Central memory CD8-positive, alpha-beta T cell (primary cell): ENCODE measurements around the gene WNT3A.
A peak's percentile ranks its signal among the peaks of the same experiment; 100 is the strongest.

Experiments
- ATAC-seq: fragments of 150-1000 bp; cut with Tn5 transposase; replicated peaks from 2 replicates; pipeline ENCODE4 v1.10.0; 2022; ENCODE audit warnings: mild to moderate bottlenecking, moderate FRiP score, moderate number of reproducible peaks; ENCODE audit not compliant: poor library complexity, severe bottlenecking; ENCODE audit errors: extremely low read depth
- DNase-seq, 2 donors: peaks; one replicate each; pipeline ENCODE4 v3.0.0; 2021; ENCODE audit warnings: low spot score in 2 of 2
- H3K27ac Mint-ChIP-seq: one replicate; pipeline ENCODE4 v1.8.0; 2022; ENCODE audit warnings: low read depth, mild to moderate bottlenecking, moderate library complexity, mixed read lengths
- H3K27me3 Mint-ChIP-seq: one replicate; pipeline ENCODE4 v1.8.0; 2022; ENCODE audit warnings: mixed read lengths
- H3K36me3 Mint-ChIP-seq: one replicate; pipeline ENCODE4 v1.8.0; 2022; ENCODE audit warnings: mild to moderate bottlenecking, moderate library complexity, mixed read lengths; ENCODE audit not compliant: insufficient read depth
- H3K4me1 Mint-ChIP-seq: one replicate; pipeline ENCODE4 v1.8.0; 2022; ENCODE audit warnings: mixed read lengths
- H3K4me3 Mint-ChIP-seq: one replicate; pipeline ENCODE4 v1.8.0; 2022; ENCODE audit warnings: mild to moderate bottlenecking, moderate library complexity, mixed read lengths
- H3K9me3 Mint-ChIP-seq: one replicate; pipeline ENCODE4 v1.8.0; 2022; ENCODE audit warnings: mixed read lengths

WNT3A gene

DNA sequence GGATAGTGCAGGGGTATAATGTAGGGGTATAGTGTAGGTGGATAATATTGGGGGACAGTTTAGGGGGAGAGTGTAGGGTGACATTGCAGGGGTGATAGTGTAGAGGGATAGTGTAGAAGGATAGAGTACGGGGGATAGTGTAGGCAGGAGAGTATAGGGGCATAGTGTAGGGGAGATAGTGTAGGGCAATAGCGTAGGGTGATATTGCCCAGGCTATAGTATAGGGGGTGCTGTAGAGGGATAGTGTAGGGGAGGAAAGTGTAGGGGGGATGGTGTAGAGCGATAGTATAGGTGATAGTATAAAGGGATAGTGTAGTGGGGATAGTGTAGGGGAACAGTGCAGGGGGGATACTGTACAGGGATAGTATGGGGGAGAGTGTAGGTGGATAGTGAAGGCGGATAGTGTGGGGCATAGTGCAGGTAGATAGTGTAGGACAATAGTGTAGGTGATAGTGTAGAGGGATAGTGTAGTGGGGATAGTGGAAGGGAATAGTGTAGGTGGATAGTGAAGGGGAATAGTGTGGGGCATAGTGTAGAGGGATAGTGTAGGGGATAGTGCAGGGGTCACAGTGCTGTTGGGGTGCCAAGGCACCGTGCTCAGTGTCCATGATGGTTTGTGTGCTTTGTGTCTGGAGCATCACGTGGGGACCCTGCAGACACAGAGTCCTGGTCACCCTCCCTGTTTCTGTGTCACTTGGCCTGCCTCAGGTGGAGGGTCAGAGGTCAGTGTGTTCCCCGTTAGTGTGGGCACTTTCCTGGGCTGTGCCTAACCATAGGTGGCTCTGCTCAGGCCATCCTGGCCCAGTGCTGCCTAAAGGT is 65.2 kb downstream of the WNT3A start:
- Mint-ChIP-seq H3K4me1 (peaks cover 7% of the 10 kb centered on the region), H3K27ac (no peak overlapping the region), H3K4me3 (no peak overlapping the region), H3K36me3 (peaks cover 1% of the 10 kb centered on the region), H3K9me3 (no peaks in the 10 kb centered on the region), H3K27me3 (peaks cover 4% of the 10 kb centered on the region)
- DNase-seq (no peak), ATAC-seq (no peak)

DNA sequence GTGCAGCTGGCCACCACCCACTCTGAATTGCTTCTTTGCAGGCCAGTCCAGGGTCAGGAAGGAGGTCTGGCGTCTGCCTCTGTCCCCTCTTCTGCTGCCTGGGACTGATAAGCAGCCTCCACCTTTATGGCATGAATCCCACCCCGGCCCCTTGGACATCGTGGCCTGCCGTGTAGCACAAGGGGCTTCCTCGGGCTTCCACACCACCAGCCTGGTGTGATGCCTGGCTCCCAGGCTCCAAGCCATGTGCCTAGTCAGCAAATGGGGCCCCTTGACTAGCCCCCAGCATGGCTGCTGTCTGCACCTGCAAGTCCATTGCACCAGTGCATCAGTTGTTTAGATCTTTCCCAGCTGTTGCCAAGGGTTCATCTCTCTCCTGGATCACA is 65.9 kb downstream of the WNT3A start:
- Mint-ChIP-seq H3K36me3 (peaks cover 1% of the 10 kb centered on the region), H3K4me3 (no peak overlapping the region), H3K4me1 (peaks cover 13% of the 10 kb centered on the region), H3K27ac (no peak overlapping the region), H3K9me3 (no peaks in the 10 kb centered on the region), H3K27me3 (no peaks in the 10 kb centered on the region)
- DNase-seq: no peak
- ATAC-seq: no peak

DNA sequence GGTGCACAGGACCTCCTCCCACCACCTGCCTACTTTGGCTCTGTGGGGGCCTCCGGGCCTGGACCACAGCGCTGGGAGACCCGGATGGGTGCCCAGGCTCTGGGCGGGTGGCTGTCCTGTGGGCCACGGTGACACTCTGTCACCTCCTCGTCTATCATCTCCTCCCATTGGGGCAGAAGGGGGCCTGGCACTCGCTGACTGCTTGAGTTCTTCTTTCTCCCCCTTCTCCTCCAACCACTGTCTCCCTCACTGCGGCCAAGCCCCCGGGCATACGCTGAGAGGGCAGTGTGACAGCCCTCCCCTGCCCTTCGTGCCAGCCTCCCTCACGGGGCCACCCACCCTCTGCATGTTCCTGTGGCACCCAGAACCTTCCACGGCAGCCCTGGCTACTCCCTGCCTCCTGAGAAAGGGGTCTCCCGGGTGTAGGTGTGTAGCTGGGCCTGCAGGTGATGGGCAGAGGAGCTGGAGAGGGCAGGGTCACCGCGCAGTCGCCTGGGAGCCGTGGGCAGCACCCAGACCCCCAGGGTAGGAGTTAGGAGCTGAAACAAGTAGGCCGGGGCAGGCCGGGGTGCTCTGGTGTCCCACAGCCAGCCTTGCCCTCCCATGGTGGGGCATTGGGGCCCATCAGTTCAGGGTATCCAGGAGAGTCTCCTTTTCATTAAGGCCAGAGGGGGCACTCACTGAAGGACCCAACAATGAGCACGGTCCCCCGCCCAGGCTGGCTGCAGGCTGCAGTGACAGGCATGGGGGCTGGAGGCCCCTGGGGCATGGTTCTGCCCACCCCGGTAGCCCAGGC is 66.5 kb downstream of the WNT3A start:
- no peak overlapping the region for H3K27ac Mint-ChIP-seq
- H3K36me3 Mint-ChIP-seq: peaks cover 1% of the 10 kb centered on the region
- no peak overlapping the region for H3K4me3 Mint-ChIP-seq
- H3K9me3 Mint-ChIP-seq: no peaks in the 10 kb centered on the region
- H3K27me3 Mint-ChIP-seq: no peaks in the 10 kb centered on the region
- ATAC-seq (no peak), DNase-seq (no peak)
- peaks cover 15% of the 10 kb centered on the region for H3K4me1 Mint-ChIP-seq

DNA sequence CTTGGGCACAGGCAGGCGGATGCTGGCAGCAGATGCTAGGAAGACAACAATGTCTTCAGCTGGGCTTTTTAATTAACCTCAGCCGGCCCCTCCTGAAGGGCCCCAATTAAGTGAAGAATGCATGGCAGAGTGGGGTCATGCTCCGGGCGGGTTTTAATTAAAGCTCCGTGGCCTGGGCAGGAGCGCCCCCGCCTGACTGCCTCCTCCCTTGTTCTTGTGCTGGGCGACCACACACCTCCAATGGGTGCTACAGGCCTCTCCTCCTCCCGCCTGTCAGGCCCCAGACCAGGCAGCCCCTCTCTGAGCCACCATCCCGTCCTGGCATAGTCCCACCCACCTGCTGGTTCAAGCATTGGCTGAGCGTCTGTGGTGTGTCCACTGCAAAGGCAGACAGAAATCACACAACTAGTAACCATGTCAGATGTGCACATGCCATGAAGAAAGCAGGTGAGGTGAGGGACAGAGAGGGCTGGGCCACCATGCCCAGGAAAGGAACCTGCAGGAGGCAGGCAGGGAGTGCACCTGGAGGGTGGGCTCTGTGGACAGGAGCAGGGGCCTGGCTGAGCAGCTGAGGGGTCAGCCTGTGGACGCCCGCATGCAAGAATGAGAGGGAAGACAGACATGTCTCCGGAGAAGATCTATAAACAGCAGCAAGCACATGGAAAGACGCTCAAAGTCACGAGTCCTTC is 67.2 kb downstream of the WNT3A start:
- no peak for DNase-seq
- Mint-ChIP-seq H3K36me3 (peaks cover 1% of the 10 kb centered on the region), H3K4me3 (no peak overlapping the region), H3K27ac (no peak overlapping the region), H3K27me3 (no peaks in the 10 kb centered on the region), H3K4me1 (peaks cover 15% of the 10 kb centered on the region), H3K9me3 (no peaks in the 10 kb centered on the region)
- no peak for ATAC-seq

DNA sequence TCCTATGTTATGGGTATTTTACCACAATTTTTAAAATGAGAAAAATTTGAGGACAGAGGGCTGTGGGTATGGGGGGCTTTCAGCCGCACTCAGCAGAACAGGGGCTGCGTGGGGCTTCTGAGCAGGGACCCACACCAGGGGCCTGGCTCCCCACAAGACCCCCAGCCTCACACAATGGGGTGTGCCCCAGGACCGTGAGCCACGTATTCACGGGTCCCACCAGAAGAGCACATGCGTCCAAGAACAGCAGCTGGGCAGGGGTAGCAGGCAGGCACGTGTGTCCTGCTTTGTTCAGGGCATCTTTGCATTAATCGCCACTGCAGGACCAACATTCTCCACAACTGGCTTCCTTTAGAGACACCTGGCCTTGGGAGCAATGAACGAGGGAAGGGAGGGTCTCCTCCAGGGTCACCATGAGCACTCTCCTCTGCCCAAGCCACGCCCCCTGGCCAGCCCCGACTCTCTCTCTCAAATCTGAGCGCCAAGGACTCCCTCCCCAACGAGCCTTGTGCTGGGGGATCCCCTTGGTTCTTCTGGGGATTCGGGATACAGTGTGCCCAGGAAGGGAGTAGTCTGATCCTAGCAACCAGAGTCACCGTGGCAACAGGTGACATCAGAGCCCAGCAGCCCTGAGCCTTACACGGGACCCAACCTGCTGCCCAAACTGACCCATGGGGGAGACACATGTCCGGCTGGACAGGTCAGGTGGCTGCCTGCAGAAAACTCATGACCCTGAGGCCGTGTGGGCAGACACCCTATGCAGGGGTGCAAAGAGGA is 68.3 kb downstream of the WNT3A start:
- ATAC-seq: no peak
- H3K4me3 Mint-ChIP-seq: no peak overlapping the region
- H3K4me1 Mint-ChIP-seq: peaks cover 20% of the 10 kb centered on the region
- H3K9me3 Mint-ChIP-seq: no peaks in the 10 kb centered on the region
- no peaks in the 10 kb centered on the region for H3K27me3 Mint-ChIP-seq
- peaks cover 1% of the 10 kb centered on the region for H3K36me3 Mint-ChIP-seq
- no peak for DNase-seq
- H3K27ac Mint-ChIP-seq: no peak overlapping the region

DNA sequence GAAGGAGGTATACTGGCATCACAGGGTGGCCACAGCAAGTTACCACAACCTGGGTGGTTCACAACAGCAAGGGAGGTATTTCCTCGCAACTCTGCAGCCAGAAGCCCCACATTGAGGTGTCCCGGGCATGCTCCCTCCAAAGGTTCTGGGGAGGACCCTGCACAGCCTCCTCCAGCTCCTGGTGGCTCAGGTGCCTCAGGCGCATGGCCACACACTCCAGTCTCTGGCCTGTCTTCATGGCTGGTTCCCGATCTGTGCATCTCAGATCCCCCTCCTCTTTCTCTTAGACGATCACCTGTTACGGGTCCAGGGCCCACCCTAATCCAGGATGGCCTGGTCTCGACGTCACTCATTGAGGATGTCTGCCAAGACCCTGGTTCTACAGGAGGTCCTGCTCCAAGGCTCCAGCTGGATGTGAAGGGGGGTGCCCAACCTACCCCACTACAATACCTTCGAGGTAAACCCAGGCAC is 69.0 kb downstream of the WNT3A start:
- H3K9me3 Mint-ChIP-seq: no peaks in the 10 kb centered on the region
- no peak overlapping the region for H3K4me3 Mint-ChIP-seq
- no peaks in the 10 kb centered on the region for H3K27me3 Mint-ChIP-seq
- H3K27ac Mint-ChIP-seq: no peak overlapping the region
- ATAC-seq: no peak
- H3K36me3 Mint-ChIP-seq: peaks cover 1% of the 10 kb centered on the region
- peaks cover 20% of the 10 kb centered on the region for H3K4me1 Mint-ChIP-seq
- no peak for DNase-seq

DNA sequence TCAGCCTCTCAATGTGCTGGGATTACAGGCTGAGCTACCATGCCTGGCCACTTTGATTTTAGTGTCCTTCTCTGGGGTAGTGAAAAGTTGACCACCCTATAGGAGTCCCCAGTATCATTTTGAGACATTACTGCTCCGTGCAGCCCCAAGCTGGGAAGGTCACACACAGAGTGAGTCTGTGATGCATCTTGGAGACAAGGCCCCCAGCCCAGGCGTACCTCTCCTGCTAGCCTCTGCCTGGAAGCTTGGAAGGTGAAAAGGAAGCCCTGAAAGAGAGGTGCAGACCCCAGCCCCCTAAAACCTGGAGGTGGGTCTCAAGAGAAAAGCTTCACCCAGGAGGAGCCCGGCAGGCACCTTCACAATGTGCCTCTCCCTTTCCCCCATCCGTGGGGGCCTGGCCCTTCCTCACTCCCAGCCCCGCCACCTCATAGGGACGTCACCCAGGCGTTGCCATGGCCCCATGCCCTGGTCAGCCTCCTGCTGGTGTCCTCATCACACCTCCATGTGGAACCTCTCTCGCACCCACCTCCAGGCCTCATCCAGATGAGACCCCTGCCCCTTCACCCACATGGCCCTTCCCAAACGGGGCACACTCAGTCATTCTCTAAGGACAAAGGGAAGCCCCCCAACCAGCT is 70.1 kb downstream of the WNT3A start:
- no peak for DNase-seq
- no peak overlapping the region for H3K4me3 Mint-ChIP-seq
- H3K9me3 Mint-ChIP-seq: no peaks in the 10 kb centered on the region
- ATAC-seq: no peak
- H3K27ac Mint-ChIP-seq: no peak overlapping the region
- H3K4me1 Mint-ChIP-seq: peaks cover 30% of the 10 kb centered on the region
- H3K27me3 Mint-ChIP-seq: no peaks in the 10 kb centered on the region
- peaks cover under 1% of the 10 kb centered on the region for H3K36me3 Mint-ChIP-seq

DNA sequence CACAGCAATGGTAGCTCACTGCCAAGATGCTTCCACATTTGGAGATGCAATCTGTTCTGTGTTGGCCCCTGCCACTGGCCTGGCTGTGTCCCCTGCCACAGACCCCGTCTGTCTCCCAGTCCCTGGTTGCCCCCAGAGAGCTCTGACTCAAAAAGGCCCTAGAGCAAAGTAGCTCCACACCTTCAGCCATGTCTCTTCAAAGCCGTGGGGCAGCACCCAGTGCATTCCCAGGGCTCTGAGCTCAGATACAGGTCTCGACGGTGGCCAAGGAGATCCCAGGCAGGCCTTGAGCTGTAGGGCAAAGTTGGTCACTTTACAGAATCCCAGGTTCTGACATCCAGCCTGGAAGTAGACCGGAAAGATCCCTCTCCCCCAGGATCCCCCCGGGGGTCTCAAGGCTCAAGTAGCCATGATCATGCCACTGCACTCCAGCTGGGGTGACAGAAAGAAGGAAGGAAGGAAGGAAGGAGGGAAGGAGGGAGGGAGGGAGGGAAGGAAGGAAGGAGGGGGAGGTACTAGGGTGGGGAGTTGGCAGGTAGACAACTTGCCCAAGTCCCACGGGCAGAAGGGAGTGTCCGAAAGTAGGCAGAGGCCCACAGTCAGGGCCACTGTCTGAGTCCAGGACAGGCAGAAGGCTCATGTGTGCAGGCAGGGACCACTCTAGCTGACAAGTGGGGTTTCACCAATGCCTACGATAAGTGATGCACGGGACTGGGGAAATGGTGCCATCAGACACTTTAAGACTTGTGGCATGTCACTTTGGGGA is 71.0 kb downstream of the WNT3A start:
- no peak overlapping the region for H3K27ac Mint-ChIP-seq
- no peaks in the 10 kb centered on the region for H3K27me3 Mint-ChIP-seq
- H3K4me3 Mint-ChIP-seq: no peak overlapping the region
- H3K9me3 Mint-ChIP-seq: no peaks in the 10 kb centered on the region
- peaks cover 30% of the 10 kb centered on the region for H3K4me1 Mint-ChIP-seq
- DNase-seq: no peak
- no peak for ATAC-seq
- H3K36me3 Mint-ChIP-seq: peaks cover 6% of the 10 kb centered on the region

DNA sequence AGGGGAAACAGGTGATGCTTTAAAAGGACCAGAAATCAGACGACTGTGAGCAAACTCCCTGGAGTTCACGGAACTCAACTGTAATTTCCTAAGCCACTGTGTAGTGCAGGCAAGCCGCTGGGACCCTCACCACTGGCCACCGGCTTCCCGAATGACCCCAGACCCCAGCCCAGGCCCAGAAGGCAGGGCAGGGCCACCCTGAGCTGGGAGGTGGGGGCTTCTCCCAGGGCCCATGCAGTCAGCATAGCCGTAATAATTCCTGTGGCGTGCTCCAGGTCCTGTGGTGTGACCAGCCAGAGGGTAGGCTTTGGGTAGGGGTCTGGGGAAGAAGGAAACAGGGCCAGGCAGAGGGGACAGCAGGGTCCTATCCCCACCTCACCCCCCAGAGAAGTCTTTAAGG is 72.2 kb downstream of the WNT3A start:
- Mint-ChIP-seq H3K9me3 (no peaks in the 10 kb centered on the region), H3K27ac (no peak overlapping the region), H3K27me3 (no peaks in the 10 kb centered on the region), H3K36me3 (peaks cover 17% of the 10 kb centered on the region), H3K4me1 (peaks cover 38% of the 10 kb centered on the region), H3K4me3 (no peak overlapping the region)
- ATAC-seq (no peak), DNase-seq (no peak)

DNA sequence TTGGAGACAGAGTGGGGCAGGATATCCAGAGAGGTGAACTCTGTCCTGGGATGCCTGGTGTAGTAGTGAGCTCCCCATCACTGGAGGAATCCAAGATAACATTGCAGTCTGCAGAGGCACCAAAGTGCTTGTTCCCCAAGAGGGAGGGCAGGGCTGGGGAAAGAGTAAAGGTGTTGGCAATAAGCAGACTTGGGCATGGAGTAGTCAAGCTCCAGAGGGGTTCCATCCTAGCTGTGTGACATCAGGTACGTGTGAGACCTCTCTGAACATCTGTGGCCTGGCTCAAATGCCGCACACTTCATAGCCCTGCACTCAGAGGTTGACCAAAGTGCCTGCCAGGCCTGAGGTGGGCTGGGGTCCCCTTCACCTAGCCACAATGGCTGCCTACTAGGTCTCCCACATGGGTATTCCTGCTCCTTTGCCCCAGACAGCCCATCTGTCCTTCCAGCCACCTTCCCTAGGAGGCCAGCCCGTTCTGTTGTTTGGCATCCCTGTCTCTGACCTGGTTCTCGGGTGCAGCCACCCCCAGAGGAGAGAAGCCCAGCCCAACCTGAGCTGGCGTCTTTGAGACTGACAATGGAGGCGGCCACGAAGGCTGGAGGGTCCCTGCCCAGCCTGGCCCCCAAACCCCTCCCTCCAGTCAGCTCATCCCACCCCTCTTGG is 72.9 kb downstream of the WNT3A start:
- no peaks in the 10 kb centered on the region for H3K9me3 Mint-ChIP-seq
- DNase-seq (no peak), ATAC-seq (no peak)
- no peaks in the 10 kb centered on the region for H3K27me3 Mint-ChIP-seq
- no peak overlapping the region for H3K4me3 Mint-ChIP-seq
- H3K4me1 Mint-ChIP-seq: peaks cover 45% of the 10 kb centered on the region
- H3K36me3 Mint-ChIP-seq: peaks cover 20% of the 10 kb centered on the region
- H3K27ac Mint-ChIP-seq: no peak overlapping the region

DNA sequence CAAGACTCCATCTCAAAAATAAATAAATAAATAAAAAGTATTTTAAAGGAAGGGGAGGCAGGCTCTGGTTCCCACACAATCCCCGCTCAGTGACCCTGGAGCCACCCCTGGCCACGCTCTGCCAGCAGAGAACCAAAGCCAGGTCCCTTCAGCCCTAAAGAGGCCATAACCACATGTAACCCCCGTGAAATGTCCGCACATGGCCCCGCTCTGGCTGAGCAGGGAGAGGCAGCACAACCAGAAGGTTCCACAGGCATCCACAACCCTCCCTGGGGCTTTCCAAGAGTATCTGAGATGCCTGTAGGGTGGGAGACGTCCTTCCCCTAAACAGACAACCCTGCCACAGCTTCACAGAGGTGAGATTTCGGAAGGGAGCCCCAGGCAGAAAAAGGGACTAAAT is 74.3 kb downstream of the WNT3A start:
- peak overlapping the region; percentile 25 for H3K27ac Mint-ChIP-seq
- H3K27me3 Mint-ChIP-seq: no peaks in the 10 kb centered on the region
- peak overlapping the region; percentile 91 for H3K4me3 Mint-ChIP-seq
- DNase-seq (no peak), ATAC-seq (no peak)
- H3K36me3 Mint-ChIP-seq: peaks cover 27% of the 10 kb centered on the region
- no peaks in the 10 kb centered on the region for H3K9me3 Mint-ChIP-seq
- H3K4me1 Mint-ChIP-seq: peaks cover 54% of the 10 kb centered on the region
